Effector CD4-positive, alpha-beta T cell (primary cell): ENCODE measurements around the gene GALNT13.

Experiments used
- DNase-seq: peaks from one replicate; pipeline ENCODE4 v3.0.0-alpha.2; 2020

Gene GALNT13

DNA sequence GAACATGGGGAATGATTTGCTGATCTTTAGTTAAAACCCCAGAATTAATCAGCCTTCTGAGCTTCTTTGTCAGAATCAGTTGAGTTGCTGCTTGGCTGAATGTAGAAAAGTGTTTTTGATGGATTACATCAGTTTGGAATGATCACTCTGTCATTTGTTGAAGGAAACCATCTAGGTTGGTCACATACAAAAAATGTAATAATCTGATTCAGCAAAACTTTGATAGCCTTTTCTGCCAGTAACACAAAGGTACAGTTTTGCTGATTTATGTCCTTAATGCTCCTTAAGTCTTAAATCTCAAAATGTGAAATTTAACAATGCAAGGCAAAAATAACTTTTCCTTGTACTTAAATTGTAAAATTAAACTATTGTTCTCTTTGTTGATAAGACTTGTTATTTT is 74.3 kb downstream of the GALNT13 start:
- no peak for DNase-seq

DNA sequence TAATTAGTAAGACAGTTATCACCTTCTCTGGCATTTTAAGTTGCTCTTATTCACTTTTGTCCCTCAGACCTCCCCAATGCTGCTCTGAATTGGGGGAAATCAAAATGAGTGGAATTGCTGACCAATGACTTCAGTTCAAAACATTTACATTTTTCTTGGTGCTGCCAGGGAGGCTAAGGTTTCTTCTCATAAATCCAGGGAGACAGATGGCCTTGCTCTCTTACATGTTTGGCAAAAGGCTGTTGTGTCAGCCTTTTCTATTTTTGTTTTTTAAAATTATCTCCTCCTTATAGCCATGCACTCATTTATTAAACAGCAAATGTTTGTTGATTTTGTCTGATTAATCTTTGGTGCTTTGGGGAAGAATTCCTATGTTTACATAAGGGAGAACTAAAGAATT is 82.0 kb downstream of the GALNT13 start:
- no peak for DNase-seq

GRCh38 chr2:153963256-153963655 is 91.5 kb downstream of the GALNT13 start:
- DNase-seq: no peak

GRCh38 chr2:153967248-153967973 is 95.7 kb downstream of the GALNT13 start:
- no peak for DNase-seq

DNA sequence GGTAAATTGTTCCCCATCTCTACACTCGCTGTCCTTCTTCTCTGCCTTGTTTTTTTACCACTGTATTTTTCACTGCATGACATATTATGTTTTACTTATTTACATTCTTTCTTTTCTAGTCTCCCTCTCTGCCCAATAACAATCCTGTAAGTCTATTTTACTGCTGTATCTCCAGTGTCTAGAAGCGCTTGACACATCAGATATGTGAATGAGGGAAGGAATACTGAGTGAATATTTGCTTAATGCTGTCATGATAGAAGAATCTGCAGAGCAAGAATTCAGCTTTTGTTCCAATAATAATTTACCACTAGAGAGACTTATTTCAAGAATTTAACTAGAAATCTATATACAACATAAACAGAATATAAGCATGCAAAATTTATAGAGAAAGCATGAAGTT is 99.5 kb downstream of the GALNT13 start:
- DNase-seq: no peak

- no peak for DNase-seq
Measured at GRCh38 chr2:153971855-153972254, 100.1 kb downstream of the GALNT13 start.

GRCh38 chr2:153972412-153972811 is 100.7 kb downstream of the GALNT13 start:
- no peak for DNase-seq

- no peak for DNase-seq
Measured at GRCh38 chr2:153986488-153987229, 114.9 kb downstream of the GALNT13 start.

- DNase-seq: no peak
Measured at GRCh38 chr2:153990771-153991170, 119.0 kb downstream of the GALNT13 start.

DNA sequence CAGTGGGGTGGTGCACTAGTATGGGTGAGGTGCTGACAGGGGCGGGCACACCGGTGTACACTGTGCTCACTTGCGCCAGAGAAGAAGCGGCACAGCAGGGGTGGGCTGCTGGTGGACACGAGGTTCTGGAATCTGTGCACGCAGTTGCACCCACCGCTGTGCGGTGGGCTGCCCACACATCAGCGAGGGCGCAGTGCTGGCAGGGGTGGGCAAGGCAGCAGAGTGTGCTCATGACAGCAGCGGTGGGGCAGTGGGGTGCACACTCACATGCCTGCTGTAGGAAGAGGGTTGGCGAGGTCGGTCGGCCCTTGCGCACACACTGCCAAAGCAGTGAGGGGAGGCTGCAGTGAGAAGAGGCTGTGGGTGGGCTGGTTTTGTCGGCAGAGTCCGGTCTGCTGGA is 141.8 kb downstream of the GALNT13 start:
- DNase-seq: no peak

DNA sequence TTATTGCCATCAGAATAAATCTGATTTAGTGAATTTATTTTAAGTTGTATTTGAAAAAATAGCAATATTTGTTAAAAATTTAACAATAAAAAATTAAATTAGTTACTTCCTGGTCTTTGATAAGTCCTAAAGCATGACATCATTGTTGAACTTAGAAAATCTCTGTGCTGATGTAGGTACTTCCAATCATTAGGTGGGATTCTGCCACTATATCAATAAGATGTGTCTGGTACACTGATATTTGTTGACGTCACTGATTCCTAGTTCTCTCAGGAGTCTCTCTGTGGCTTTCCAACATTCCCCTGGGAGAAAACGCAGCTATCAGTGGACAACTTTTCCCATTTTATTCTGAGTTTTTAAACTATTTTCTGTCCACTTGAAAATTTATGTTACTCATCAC is 143.5 kb downstream of the GALNT13 start:
- DNase-seq: no peak

DNA sequence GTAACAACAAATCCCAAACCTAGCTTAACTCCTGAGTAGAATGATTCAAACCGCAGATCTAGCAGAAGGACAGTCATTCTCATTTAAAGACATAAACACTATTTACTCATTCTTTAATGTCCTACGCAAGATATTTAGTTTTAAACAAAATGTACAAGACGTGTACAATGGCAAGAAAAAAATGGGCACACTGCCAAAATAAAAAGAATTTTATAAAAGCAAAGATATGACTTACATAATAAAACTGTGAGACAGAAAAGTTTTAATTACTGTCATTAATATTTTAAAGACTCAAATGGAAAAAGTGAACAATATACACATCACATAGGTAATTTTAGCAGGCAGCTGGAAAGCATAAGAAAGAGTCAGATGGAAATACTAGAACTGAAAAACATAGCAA is 157.8 kb downstream of the GALNT13 start:
- DNase-seq: no peak

GRCh38 chr2:154032220-154032619 is 160.5 kb downstream of the GALNT13 start:
- DNase-seq: no peak

- no peak for DNase-seq
Measured at GRCh38 chr2:154046493-154046892, 174.8 kb downstream of the GALNT13 start.

DNA sequence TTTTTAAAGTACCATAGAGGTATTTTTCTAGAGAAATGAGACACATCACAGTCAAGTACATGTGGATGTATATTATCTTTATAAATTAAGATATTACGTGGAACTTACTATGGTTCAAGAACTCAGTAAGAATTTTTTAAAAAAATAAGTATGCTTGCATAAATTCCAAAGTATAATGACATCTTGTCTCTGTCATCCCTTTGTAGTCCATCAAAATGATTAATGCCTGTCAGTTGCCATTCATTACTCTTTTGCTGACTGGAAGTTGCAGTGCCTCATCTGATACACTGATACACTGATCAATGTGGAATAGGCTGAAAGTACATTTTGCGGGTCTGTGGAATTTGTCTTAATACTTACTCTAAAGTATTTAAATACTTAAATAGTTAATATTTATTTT is 177.2 kb downstream of the GALNT13 start:
- DNase-seq: no peak

- no peak for DNase-seq
Measured at GRCh38 chr2:154049561-154049960, 177.8 kb downstream of the GALNT13 start.

- DNase-seq: no peak
Measured at GRCh38 chr2:154067124-154067523, 195.4 kb downstream of the GALNT13 start.

DNA sequence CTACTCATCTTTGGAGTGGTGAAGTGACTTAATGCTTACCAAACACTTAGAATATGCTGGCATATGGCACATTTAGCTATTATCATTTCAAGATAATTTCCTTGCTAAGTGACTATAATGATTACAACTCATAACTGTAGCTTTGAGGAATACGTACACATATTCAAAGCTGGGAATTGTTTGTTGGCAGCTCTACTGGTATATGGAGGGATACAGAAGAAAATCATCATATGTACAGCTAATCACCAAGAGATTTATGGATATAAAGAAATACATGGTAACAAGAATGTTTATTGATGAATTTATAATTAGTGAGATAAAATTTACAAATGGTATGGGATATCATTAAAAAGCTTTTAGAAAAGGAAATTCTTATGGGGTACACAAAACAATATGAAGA is 207.2 kb downstream of the GALNT13 start:
- no peak for DNase-seq

- DNase-seq: no peak
Measured at GRCh38 chr2:154092571-154092970, 220.8 kb downstream of the GALNT13 start.

DNA sequence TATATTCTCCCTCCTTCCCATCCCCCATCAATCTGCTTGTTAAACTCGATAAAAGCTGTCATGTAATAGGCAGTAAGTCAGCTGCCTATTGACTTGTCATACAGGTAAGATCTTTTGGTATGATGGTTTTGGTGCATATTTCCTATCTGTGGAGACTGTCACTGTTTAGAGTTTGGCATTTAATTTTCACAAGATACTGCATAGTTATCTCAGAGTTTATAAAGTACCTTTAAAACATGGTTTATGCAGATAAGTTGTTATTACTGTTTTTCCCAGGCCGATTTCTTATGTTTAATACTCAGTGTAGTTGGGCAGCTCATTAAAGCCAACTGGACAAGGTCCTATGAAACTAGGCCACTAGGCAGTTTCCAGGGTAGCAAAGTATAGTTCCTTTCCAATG is 222.1 kb downstream of the GALNT13 start:
- DNase-seq: no peak

DNA sequence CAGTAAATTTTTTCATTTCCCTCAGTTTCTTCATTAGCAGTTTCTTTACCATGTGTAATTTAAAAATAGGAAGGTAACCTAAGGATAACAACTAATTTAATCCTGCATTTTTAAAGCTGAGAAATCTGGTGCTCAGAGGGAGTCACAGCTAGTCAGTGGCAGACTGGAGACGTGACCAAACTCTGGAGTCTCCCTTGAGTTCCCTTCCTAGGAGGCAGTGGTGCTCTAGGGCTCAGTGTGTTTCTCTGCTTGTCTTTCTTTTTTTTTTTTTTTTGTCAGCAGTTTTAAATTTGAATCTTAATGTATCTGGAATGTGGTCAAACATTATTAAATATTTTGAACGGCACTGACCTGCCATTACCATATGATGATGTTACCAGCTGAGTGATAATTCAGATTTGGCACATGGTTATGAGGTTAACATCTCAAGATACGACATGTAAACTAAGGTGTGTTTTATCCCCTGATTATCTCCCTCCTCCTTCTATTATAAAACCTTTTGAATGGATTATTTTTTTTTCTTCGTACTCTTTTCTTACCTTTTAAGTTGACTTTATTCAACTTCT is 226.2 kb downstream of the GALNT13 start:
- no peak for DNase-seq

GRCh38 chr2:154120706-154121105 is 249.0 kb downstream of the GALNT13 start:
- DNase-seq: no peak

- DNase-seq: no peak
Measured at GRCh38 chr2:154125891-154126290, 254.2 kb downstream of the GALNT13 start.

- DNase-seq: no peak
Measured at GRCh38 chr2:154130821-154131220, 259.1 kb downstream of the GALNT13 start.
